Neuronal stem cell (in vitro differentiated cells): Measurements from ENCODE around the gene CARM1.

Experiments used
- DNase-seq: peaks from one replicate; pipeline ENCODE4 v3.0.0-alpha.2; 2013; ENCODE audit warnings: low spot score
- H2AFZ ChIP-seq: one replicate; pipeline ENCODE4 v1.6.1; 2013; ENCODE audit warnings: mild to moderate bottlenecking, low read length, inconsistent platforms
- H2AK5ac ChIP-seq: 2 replicates; pipeline ENCODE4 v1.6.1; 2013; ENCODE audit warnings: low read depth, mild to moderate bottlenecking, inconsistent platforms, low read length, moderate library complexity, mixed read lengths
- H2BK120ac ChIP-seq: 2 replicates; pipeline ENCODE4 v1.6.1; 2013; ENCODE audit warnings: low read depth, mild to moderate bottlenecking, inconsistent platforms, low read length, moderate library complexity, mixed read lengths
- H2BK12ac ChIP-seq: one replicate; pipeline ENCODE4 v1.6.1; 2013; ENCODE audit warnings: low read length, inconsistent platforms
- H2BK15ac ChIP-seq: 2 replicates; pipeline ENCODE4 v1.6.1; 2013; ENCODE audit warnings: mild to moderate bottlenecking, low read length, inconsistent platforms, mixed read lengths
- H2BK5ac ChIP-seq: one replicate; pipeline ENCODE4 v1.6.1; 2013; ENCODE audit warnings: inconsistent platforms, mild to moderate bottlenecking, low read length, moderate library complexity
- H3K14ac ChIP-seq: one replicate; pipeline ENCODE4 v1.6.1; 2013; ENCODE audit warnings: low read length, inconsistent platforms
- H3K18ac ChIP-seq: 2 replicates; pipeline ENCODE4 v1.6.1; 2013; ENCODE audit warnings: low read length, inconsistent platforms
- H3K23ac ChIP-seq: 2 replicates; pipeline ENCODE4 v1.6.1; 2013; ENCODE audit warnings: low read depth, mild to moderate bottlenecking, mixed read lengths, low read length, inconsistent platforms; ENCODE audit not compliant: poor library complexity
- H3K27ac ChIP-seq: replicated peaks from 3 replicates; pipeline ENCODE4 v1.5.1; 2013; ENCODE audit warnings: low read length, inconsistent platforms
- H3K27me3 ChIP-seq, 3 experiments: 2 replicates each; pipeline ENCODE4 v1.6.1; 2013; ENCODE audit warnings: low read length in 3 of 3, mild to moderate bottlenecking in 2 of 3, inconsistent platforms in 1 of 3, low read depth in 1 of 3, mixed read lengths in 1 of 3, moderate library complexity in 1 of 3; ENCODE audit not compliant: control insufficient read depth in 3 of 3, insufficient read depth in 3 of 3
- H3K36me3 ChIP-seq, 2 donors: replicated peaks in 1 of 2; 2 replicates each; pipeline ENCODE4 v1.6.1; 2013; ENCODE audit warnings: low read length in 2 of 2; ENCODE audit not compliant: control insufficient read depth in 2 of 2, insufficient read depth in 2 of 2
- H3K4ac ChIP-seq: 2 replicates; pipeline ENCODE4 v1.6.1; 2013; ENCODE audit warnings: inconsistent platforms, mild to moderate bottlenecking, low read length, moderate library complexity
- H3K4me1 ChIP-seq, 2 donors: 1 replicate in 1 of 2; 2 replicates in 1 of 2; pipeline ENCODE4 v1.6.1; 2013; ENCODE audit warnings: low read length in 2 of 2, low read depth in 1 of 2; ENCODE audit not compliant: control insufficient read depth in 2 of 2, insufficient read depth in 1 of 2
- H3K4me2 ChIP-seq: one replicate; pipeline ENCODE4 v1.6.1; 2013; ENCODE audit warnings: mild to moderate bottlenecking, low read length, inconsistent platforms; ENCODE audit not compliant: insufficient read depth, poor library complexity, severe bottlenecking
- H3K4me3 ChIP-seq, 2 donors: 2 replicates each; pipeline ENCODE4 v1.5.1; 2013; ENCODE audit warnings: low read length in 2 of 2, mild to moderate bottlenecking in 2 of 2, inconsistent platforms in 1 of 2, moderate library complexity in 1 of 2
- H3K79me1 ChIP-seq: one replicate; pipeline ENCODE4 v1.6.1; 2013; ENCODE audit warnings: low read depth, mild to moderate bottlenecking, inconsistent platforms, low read length, moderate library complexity
- H3K9ac ChIP-seq: one replicate; pipeline ENCODE4 v1.6.1; 2013; ENCODE audit warnings: mild to moderate bottlenecking, low read depth, low read length, inconsistent platforms; ENCODE audit not compliant: poor library complexity
- H3K9me3 ChIP-seq, 2 donors: replicated peaks in 1 of 2; 2 replicates each; pipeline versions ENCODE3 to v1.6.1; 2013; ENCODE audit warnings: low read length in 2 of 2, mild to moderate bottlenecking in 2 of 2, inconsistent platforms in 1 of 2, low read depth in 1 of 2, mixed read lengths in 1 of 2, moderate library complexity in 1 of 2; ENCODE audit not compliant: control insufficient read depth in 2 of 2, insufficient read depth in 1 of 2
- H4K8ac ChIP-seq: one replicate; pipeline ENCODE4 v1.6.1; 2013; ENCODE audit warnings: low read depth, mild to moderate bottlenecking, inconsistent platforms, low read length, moderate library complexity
- H4K91ac ChIP-seq: one replicate; pipeline ENCODE4 v1.6.1; 2013; ENCODE audit warnings: low read length, low read depth, mild to moderate bottlenecking, inconsistent platforms; ENCODE audit not compliant: poor library complexity
- WGBS, 2 donors: extraction: QIAGEN DNeasy Blood & Tissue Kit; methylation state at CpG; one replicate each; pipeline ENCODE4 v1.1.7; 2013; ENCODE audit warnings: missing lambda C conversion rate in 2 of 2, mixed read lengths in 1 of 2; ENCODE audit not compliant: insufficient read length in 2 of 2, insufficient replicate concordance in 1 of 2; ENCODE audit errors: extremely low coverage in 2 of 2; 5-methylcytosine and 5-hydroxymethylcytosine counted together

The CARM1 gene

GRCh38 chr19:10960314-10961072, 89.1 kb downstream of the CARM1 start, which contains the start of gene SMARCA4:
Gene SMARCA4, plus strand, starts transcription at chr19:10961030. Its CDS starts 23,122 bp downstream, at chr19:10984152.
- Histone ChIP-seq H3K79me1 (peaks cover 5% of the 10 kb centered on the region), H2BK15ac (peak within 1 kb of the TSS; percentile 43), H3K4me2 (peak within 1 kb of the TSS; percentile 77), H3K14ac (peak within 1 kb of the TSS; percentile 56), H3K23ac (peak within 1 kb of the TSS; percentile 100), H4K91ac (no peak within 1 kb of the TSS), H3K27ac (peak within 1 kb of the TSS; percentile 94), H3K36me3 (peaks cover 0 to 26% of the 10 kb centered on the region in 2 donors), H3K4me3 (peak within 1 kb of the TSS; percentile 96), H3K4me1 (peaks cover 8 to 9% of the 10 kb centered on the region in 2 donors), H2AK5ac (peak within 1 kb of the TSS; percentile 82), H3K9me3 (no peaks in the 10 kb centered on the region), H3K9ac (peak within 1 kb of the TSS; percentile 99), H2BK120ac (peak within 1 kb of the TSS; percentile 54), H2AFZ (peak within 1 kb of the TSS; percentile 91), H4K8ac (no peak within 1 kb of the TSS), H3K18ac (peak within 1 kb of the TSS; percentile 99), H2BK12ac (peak within 1 kb of the TSS; percentile 94), H3K27me3 (no peaks in the 10 kb centered on the region), H3K4ac (peak within 1 kb of the TSS; percentile 78), H2BK5ac (peak within 1 kb of the TSS; percentile 97)
- peak; percentile 97 for DNase-seq
- no CpG with 5 or more reads among the region's 100 CpGs for WGBS, 2 donors

GRCh38 chr19:10961073-10961860, 89.9 kb downstream of the CARM1 start:
- H2BK5ac ChIP-seq, result peak overlapping the region; percentile 97
- peak overlapping the region; percentile 74 for H3K4me2 ChIP-seq
- no peaks in the 10 kb centered on the region for H3K9me3 ChIP-seq
- peak overlapping the region; percentile 78 for H3K4ac ChIP-seq
- H3K36me3 ChIP-seq, result peaks cover under 1 to 29% of the 10 kb centered on the region in 2 donors
- H3K14ac ChIP-seq, result peak overlapping the region; percentile 56
- H2BK120ac ChIP-seq, result peak overlapping the region; percentile 54
- H2AK5ac ChIP-seq, result peak overlapping the region; percentile 82
- WGBS, 2 donors, result no CpG with 5 or more reads among the region's 92 CpGs
- H4K8ac ChIP-seq, result no peak overlapping the region
- H3K9ac ChIP-seq, result peak overlapping the region; percentile 91
- H4K91ac ChIP-seq, result no peak overlapping the region
- H3K18ac ChIP-seq, result peak overlapping the region; percentile 80
- peak overlapping the region; percentile 94 for H3K27ac ChIP-seq
- H2AFZ ChIP-seq, result peak overlapping the region; percentile 70
- H3K27me3 ChIP-seq, result no peaks in the 10 kb centered on the region
- peaks cover 8 to 9% of the 10 kb centered on the region in 2 donors for H3K4me1 ChIP-seq
- H2BK15ac ChIP-seq, result peak overlapping the region; percentile 21
- peak overlapping the region; percentile 100 for H3K23ac ChIP-seq
- H2BK12ac ChIP-seq, result no peak overlapping the region
- peaks cover 5% of the 10 kb centered on the region for H3K79me1 ChIP-seq
- peak overlapping the region; percentile 96 for H3K4me3 ChIP-seq
- peak; percentile 53 for DNase-seq

- Histone ChIP-seq H3K14ac (no peak overlapping the region), H4K8ac (no peak overlapping the region), H3K27ac (no peak overlapping the region), H4K91ac (no peak overlapping the region), H3K4ac (no peak overlapping the region), H3K9ac (no peak overlapping the region), H3K9me3 (no peaks in the 10 kb centered on the region), H2BK15ac (no peak overlapping the region), H2AK5ac (no peak overlapping the region), H2BK120ac (no peak overlapping the region), H3K23ac (no peak overlapping the region), H3K27me3 (no peaks in the 10 kb centered on the region), H3K4me2 (no peak overlapping the region), H2BK12ac (no peak overlapping the region), H3K4me3 (peak overlapping the region in 1 of 2 donors; percentile 14), H3K79me1 (peaks cover 5% of the 10 kb centered on the region), H3K18ac (peak overlapping the region; percentile 11), H3K36me3 (peaks cover 1 to 35% of the 10 kb centered on the region in 2 donors), H3K4me1 (peaks cover 8 to 9% of the 10 kb centered on the region in 2 donors), H2BK5ac (peak overlapping the region; percentile 59), H2AFZ (no peak overlapping the region)
- no peak for DNase-seq
- WGBS, 2 donors, result no CpG with 5 or more reads among the region's 10 CpGs
Observed at GRCh38 chr19:10962863-10963262, 91.5 kb downstream of the CARM1 start.

GRCh38 chr19:10963865-10964264, 92.5 kb downstream of the CARM1 start:
- Histone ChIP-seq H3K14ac (no peak overlapping the region), H2BK5ac (no peak overlapping the region), H2BK120ac (no peak overlapping the region), H3K9ac (no peak overlapping the region), H3K36me3 (peaks cover 1 to 41% of the 10 kb centered on the region in 2 donors), H3K4me2 (no peak overlapping the region), H4K91ac (no peak overlapping the region), H3K18ac (no peak overlapping the region), H3K4me3 (no peak overlapping the region), H4K8ac (no peak overlapping the region), H3K79me1 (peaks cover 8% of the 10 kb centered on the region), H3K27ac (no peak overlapping the region), H3K23ac (no peak overlapping the region), H2AK5ac (no peak overlapping the region), H2AFZ (no peak overlapping the region), H2BK15ac (no peak overlapping the region), H3K4ac (no peak overlapping the region), H3K27me3 (no peaks in the 10 kb centered on the region), H3K4me1 (peaks cover 13 to 14% of the 10 kb centered on the region in 2 donors), H3K9me3 (no peaks in the 10 kb centered on the region), H2BK12ac (no peak overlapping the region)
- WGBS, 2 donors, result no CpG with 5 or more reads among the region's 4 CpGs
- no peak for DNase-seq
